H1 (cell line): Measurements from ENCODE around the gene ALKAL2. TPM values are rescaled to one million over a fixed set of nuclear protein-coding genes. Genes with fewer than 3 reads are reported as not detected.

ENCODE experiments used
- CTCF ChIA-PET: fragments of 300-600 bp; sonication (Branson Sonifier 250); formaldehyde crosslinking; loops from one replicate; lab custom pipeline; 2021; ENCODE audit not compliant: partially characterized antibody; lab: Charles Lee
- POLR2A ChIA-PET: fragments of 300-600 bp; sonication (Branson Sonifier 250); formaldehyde crosslinking; loops from one replicate; lab custom pipeline; 2021; ENCODE audit warnings: inconsistent platforms; ENCODE audit not compliant: partially characterized antibody; lab: Charles Lee
- DNase-seq, 2 experiments: peaks; one replicate each; pipeline versions ENCODE4 v3.0.0 to v3.0.0-alpha.2; 2010 to 2022; ENCODE audit warnings: low spot score in 2 of 2, low read depth in 1 of 2, mixed read lengths in 1 of 2
- FAIRE-seq: peaks from 2 replicates; lab custom pipeline; 2011; peaks lifted over from hg19 to GRCh38; lab: Jason Lieb, UNC
- H2AFZ ChIP-seq: 2 replicates; pipeline ENCODE4 v1.8.1; 2012; ENCODE audit warnings: low read length, inconsistent platforms
- H2AK5ac ChIP-seq: 2 replicates; pipeline ENCODE4 v1.6.1; 2013; ENCODE audit warnings: low read depth, low read length
- H2BK120ac ChIP-seq: replicated peaks from 2 replicates; pipeline ENCODE3; 2013; ENCODE audit warnings: low read depth, low read length, inconsistent platforms
- H2BK12ac ChIP-seq: 2 replicates; pipeline ENCODE4 v1.6.1; 2013; ENCODE audit warnings: low read depth, low read length
- H2BK15ac ChIP-seq: 2 replicates; pipeline ENCODE4 v1.6.1; 2013; ENCODE audit warnings: low read length
- H2BK20ac ChIP-seq: 2 replicates; pipeline ENCODE4 v1.6.1; 2013; ENCODE audit warnings: low read length
- H2BK5ac ChIP-seq: 2 replicates; pipeline ENCODE4 v1.6.1; 2013; ENCODE audit warnings: low read depth, low read length
- H3K14ac ChIP-seq: 2 replicates; pipeline ENCODE4 v1.6.1; 2013; ENCODE audit warnings: inconsistent platforms; ENCODE audit not compliant: insufficient read length
- H3K18ac ChIP-seq: 2 replicates; pipeline ENCODE4 v1.6.1; 2013; ENCODE audit warnings: low read length; ENCODE audit errors: extremely low read depth
- H3K23ac ChIP-seq: 2 replicates; pipeline ENCODE4 v1.6.1; 2013; ENCODE audit warnings: inconsistent platforms; ENCODE audit not compliant: insufficient read length
- H3K23me2 ChIP-seq: 2 replicates; pipeline ENCODE4 v1.6.1; 2013; ENCODE audit warnings: low read depth, low read length
- H3K27ac ChIP-seq: 2 replicates; pipeline ENCODE4 v1.6.1; 2011; ENCODE audit warnings: low read depth, low read length, inconsistent platforms
- H3K27me3 ChIP-seq, 4 experiments: replicated peaks in 1 of 4; 1 replicate in 1 of 4; 2 replicates in 3 of 4; pipeline versions ENCODE4 v1.6.1 to v1.8.1; 2011 to 2013; ENCODE audit warnings: low read length in 3 of 4, mild to moderate bottlenecking in 3 of 4, inconsistent platforms in 2 of 4, mixed read lengths in 2 of 4, moderate library complexity in 1 of 4; ENCODE audit not compliant: control insufficient read depth in 3 of 4, insufficient read depth in 3 of 4; ENCODE audit errors: extremely low read depth in 1 of 4
- H3K36me3 ChIP-seq, 4 experiments: 2 replicates each; pipeline versions ENCODE4 v1.6.1 to v1.8.1; 2011 to 2013; ENCODE audit warnings: mild to moderate bottlenecking in 4 of 4, low read length in 3 of 4, moderate library complexity in 2 of 4, control low read depth in 1 of 4, inconsistent platforms in 1 of 4; ENCODE audit not compliant: insufficient read depth in 4 of 4, control insufficient read depth in 2 of 4
- H3K4ac ChIP-seq: replicated peaks from 2 replicates; pipeline ENCODE3; 2013; ENCODE audit warnings: low read length, low read depth, mixed read lengths, inconsistent platforms; ENCODE audit not compliant: insufficient read length
- H3K4me1 ChIP-seq, 4 experiments: replicated peaks in 1 of 4; 1 replicate in 1 of 4; 2 replicates in 3 of 4; pipeline versions ENCODE4 v1.6.1 to v1.8.1; 2011 to 2013; ENCODE audit warnings: low read length in 3 of 4, inconsistent platforms in 2 of 4, mixed read lengths in 1 of 4; ENCODE audit not compliant: insufficient read depth in 4 of 4, control insufficient read depth in 3 of 4
- H3K4me2 ChIP-seq, 2 experiments: 2 replicates each; pipeline versions ENCODE4 v1.6.1 to v1.8.1; 2011 to 2013; ENCODE audit warnings: low read depth in 2 of 2, low read length in 2 of 2, control low read depth in 1 of 2, inconsistent platforms in 1 of 2, mild to moderate bottlenecking in 1 of 2; ENCODE audit not compliant: insufficient read depth in 1 of 2
- H3K4me3 ChIP-seq, 4 experiments: fragments of 200-600, 300-600 bp in 1 of 4; sonication (generic), shearing (Covaris generic), sonication (Bioruptor Twin) in 1 of 4; 2 replicates each; pipeline versions ENCODE4 v1.5.1 to v1.8.1; 2011 to 2016; ENCODE audit warnings: low read length in 4 of 4, low read depth in 3 of 4, control low read depth in 2 of 4, inconsistent platforms in 2 of 4, mild to moderate bottlenecking in 2 of 4, mixed read lengths in 1 of 4, moderate library complexity in 1 of 4; ENCODE audit not compliant: insufficient read depth in 2 of 4; ENCODE audit errors: extremely low read depth in 1 of 4
- H3K56ac ChIP-seq: replicated peaks from 2 replicates; pipeline ENCODE3; 2013; ENCODE audit warnings: low read depth, mild to moderate bottlenecking, mixed read lengths, low read length, inconsistent platforms; ENCODE audit not compliant: insufficient read length
- H3K79me1 ChIP-seq: 2 replicates; pipeline ENCODE4 v1.6.1; 2013; ENCODE audit warnings: low read depth, low read length, control low read depth
- H3K79me2 ChIP-seq, 2 experiments: 2 replicates each; pipeline versions ENCODE4 v1.6.1 to v1.8.1; 2012 to 2013; ENCODE audit warnings: low read length in 2 of 2, mild to moderate bottlenecking in 2 of 2, inconsistent platforms in 1 of 2; ENCODE audit not compliant: insufficient read depth in 2 of 2, control insufficient read depth in 1 of 2
- H3K9ac ChIP-seq, 4 experiments: replicated peaks in 1 of 4; 1 replicate in 1 of 4; 2 replicates in 3 of 4; pipeline versions ENCODE4 v1.6.1 to v1.8.1; 2011 to 2013; ENCODE audit warnings: low read depth in 3 of 4, low read length in 3 of 4, control low read depth in 2 of 4, mild to moderate bottlenecking in 2 of 4, moderate library complexity in 2 of 4, inconsistent platforms in 1 of 4; ENCODE audit errors: extremely low read depth in 1 of 4
- H3K9me3 ChIP-seq, 2 experiments: 2 replicates each; pipeline versions ENCODE4 v1.6.1 to v1.8.1; 2012 to 2013; ENCODE audit warnings: mild to moderate bottlenecking in 2 of 2, moderate library complexity in 2 of 2, control low read depth in 1 of 2, inconsistent platforms in 1 of 2, low read depth in 1 of 2, low read length in 1 of 2, mixed read lengths in 1 of 2; ENCODE audit not compliant: insufficient read depth in 2 of 2
- H4K20me1 ChIP-seq, 2 experiments: replicated peaks in 1 of 2; 2 replicates each; pipeline versions ENCODE3 to v1.8.1; 2011 to 2013; ENCODE audit warnings: inconsistent platforms in 2 of 2, low read length in 2 of 2, mild to moderate bottlenecking in 1 of 2; ENCODE audit not compliant: insufficient read depth in 2 of 2, control insufficient read depth in 1 of 2
- H4K5ac ChIP-seq: 2 replicates; pipeline ENCODE4 v1.6.1; 2013; ENCODE audit warnings: low read length, low read depth, mixed read lengths, inconsistent platforms; ENCODE audit not compliant: insufficient read length
- H4K8ac ChIP-seq: 2 replicates; pipeline ENCODE4 v1.8.0; 2013; ENCODE audit warnings: mild to moderate bottlenecking, moderate library complexity, low read length, inconsistent platforms; ENCODE audit not compliant: insufficient read depth; ENCODE audit errors: extremely low read depth
- H4K91ac ChIP-seq: replicated peaks from 2 replicates; pipeline ENCODE3; 2013; ENCODE audit warnings: low read length, mixed read lengths, inconsistent platforms; ENCODE audit not compliant: insufficient read length
- CHD2 ChIP-seq: IDR thresholded peaks from 2 replicates; pipeline ENCODE4 v1.6.1; 2012; ENCODE audit warnings: low read length, improper control_type of control experiment
- EGR1 ChIP-seq: IDR thresholded peaks from 2 replicates; pipeline ENCODE4 v1.6.1; 2011; ENCODE audit warnings: low read depth, low read length, borderline replicate concordance
- EP300 ChIP-seq, 2 experiments: IDR thresholded peaks; 1 replicate in 1 of 2; 2 replicates in 1 of 2; pipeline ENCODE4 v1.6.1; 2011 to 2012; ENCODE audit warnings: low read depth in 2 of 2, low read length in 2 of 2, mild to moderate bottlenecking in 2 of 2, borderline replicate concordance in 1 of 2, inconsistent platforms in 1 of 2, moderate library complexity in 1 of 2
- GTF2F1 ChIP-seq: IDR thresholded peaks from 2 replicates; pipeline ENCODE4 v1.6.1; 2012; ENCODE audit warnings: low read depth, low read length, improper control_type of control experiment, borderline replicate concordance
- JUN ChIP-seq: IDR thresholded peaks from 2 replicates; pipeline ENCODE4 v1.6.1; 2011; ENCODE audit warnings: low read depth, mild to moderate bottlenecking, improper control_type of control experiment, low read length
- KDM1A ChIP-seq: fragments of 200-600, 300-600 bp; sonication (generic); IDR thresholded peaks from 2 replicates; pipeline ENCODE4 v1.7.1; 2016; ENCODE audit warnings: mild to moderate bottlenecking, low read length, borderline replicate concordance
- POU5F1 ChIP-seq: IDR thresholded peaks from 2 replicates; pipeline ENCODE4 v1.6.1; 2011; ENCODE audit warnings: low read depth, mild to moderate bottlenecking, low read length, moderate library complexity
- RAD21 ChIP-seq, 2 experiments: IDR thresholded peaks in 1 of 2; conservative IDR thresholded peaks in 1 of 2; 2 replicates each; pipeline ENCODE4 v1.6.1; 2011; ENCODE audit warnings: low read depth in 2 of 2, low read length in 2 of 2, improper control_type of control experiment in 1 of 2, inconsistent platforms in 1 of 2, mild to moderate bottlenecking in 1 of 2, moderate library complexity in 1 of 2
- SP2 ChIP-seq: IDR thresholded peaks from 2 replicates; pipeline ENCODE4 v1.6.1; 2012; ENCODE audit warnings: mild to moderate bottlenecking, low read length, inconsistent platforms
- SP4 ChIP-seq: IDR thresholded peaks from 2 replicates; pipeline ENCODE4 v1.6.1; 2012; ENCODE audit warnings: low read length, inconsistent platforms
- SRF ChIP-seq: IDR thresholded peaks from 2 replicates; pipeline ENCODE4 v1.6.1; 2011; ENCODE audit warnings: mild to moderate bottlenecking, low read depth, low read length, moderate library complexity
- YY1 ChIP-seq: IDR thresholded peaks from 2 replicates; pipeline ENCODE4 v1.6.1; 2011; ENCODE audit warnings: low read depth, mild to moderate bottlenecking, low read length
- WGBS, 2 experiments: shearing (Covaris generic) in 1 of 2; methylation state at CpG; one replicate each; pipeline versions ENCODE4 v1.1.6 to v1.1.7; 2013 to 2015; ENCODE audit warnings: low lambda C conversion rate in 2 of 2, mixed read lengths in 2 of 2, inconsistent platforms in 1 of 2, low coverage in 1 of 2, missing lambda C conversion rate in 1 of 2; ENCODE audit not compliant: insufficient replicate concordance in 2 of 2, insufficient coverage in 1 of 2, insufficient read length in 1 of 2; ENCODE audit errors: extremely low coverage in 1 of 2, missing lambda C conversion rate in 1 of 2; 5-methylcytosine and 5-hydroxymethylcytosine counted together
- polyA plus RNA-seq, 7 experiments: library from polyadenylated mRNA; depleted of rRNA in 3 of 7; stranded (reverse) in 5 of 7; unstranded in 2 of 7; fragments of >200 nt in 5 of 7; fragments of 200-250 nt in 2 of 7; gene quantifications; 1 replicate in 5 of 7; 2 replicates in 1 of 7; 4 replicates in 1 of 7; pipeline versions ENCODE4 v1.2.1 to v1.2.3, GENCODE V29; 2011 to 2013; ENCODE audit warnings: missing spikeins in 2 of 7, mixed read lengths in 2 of 7
- total RNA-seq: library from RNA; stranded (reverse); fragmentation: NEBNext Ultra II Directional; extraction: Animal tissue kit (Norgen Biotek cat#: 25700); gene quantifications from 2 replicates; pipeline ENCODE4 v1.2.1, GENCODE V29; 2021

ALKAL2 gene
- total and polyA plus RNA-seq, 2 of the 8 experiments (the other 6 are each of a cell fraction or from before 2014, with no cell fraction given) = 4.6 to 11.5 TPM

- ChIA-PET CTCF (no interaction called here), POLR2A (interaction anchor here (1.0 to 1.4 kb wide), 4 partner anchors 10 to 15 kb away, joined by 3 to 4 read pairs (median 3); no protein-coding TSS in a partner anchor)
- H3K4me2 ChIP-seq = no peak overlapping the region
- peaks cover 2 to 31% (median 9%) of the 10 kb centered on the region in 4 experiments; a peak in 6 of 8 replicates for H3K36me3 ChIP-seq
- DNase-seq = no peak
- no peak overlapping the region for H2BK15ac ChIP-seq
- no peak for TF ChIP-seq EP300 (IDR thresholded peaks at IDR 0.05; ENCODE audit: borderline replicate concordance in 1 of 2, low read depth in 2 of 2, low read length in 2 of 2)
- no peak for TF ChIP-seq GTF2F1
- no peak for TF ChIP-seq SP2
- no peak for TF ChIP-seq POU5F1
- no peak for TF ChIP-seq YY1
- TF ChIP-seq KDM1A = no peak
- no peak for TF ChIP-seq SP4
- no peak for TF ChIP-seq RAD21 (IDR thresholded peaks at IDR 0.05 in 1 of 2, conservative IDR thresholded peaks at IDR 0.05 in 1 of 2; ENCODE audit: low read depth in 2 of 2, low read length in 2 of 2)
- TF ChIP-seq CHD2 = no peak
- no peak for TF ChIP-seq SRF
- no peak for TF ChIP-seq JUN
- TF ChIP-seq EGR1 = no peak
- H3K79me2 ChIP-seq = peaks cover 39 to 100% of the 10 kb centered on the region in 2 experiments
- H2BK120ac ChIP-seq = no peak overlapping the region
- H3K56ac ChIP-seq = no peak overlapping the region
- H2AFZ ChIP-seq = no peak overlapping the region
- H3K9me3 ChIP-seq = no peaks in the 10 kb centered on the region
- H3K4me1 ChIP-seq = peaks cover 0 to 3% (median 0%) of the 10 kb centered on the region in 4 experiments; a peak in 3 of 7 replicates
- H3K4ac ChIP-seq = peak overlapping the region; percentile 54
- H4K91ac ChIP-seq = no peak overlapping the region
- H3K27me3 ChIP-seq = no peaks in the 10 kb centered on the region
- H3K9ac ChIP-seq = no peak overlapping the region
- no peak overlapping the region for H3K27ac ChIP-seq
- H3K79me1 ChIP-seq = peaks cover 16% of the 10 kb centered on the region
- H3K4me3 ChIP-seq = no peak overlapping the region
- H3K14ac ChIP-seq = no peak overlapping the region
- no peak overlapping the region for H2BK20ac ChIP-seq
- no peak overlapping the region for H4K8ac ChIP-seq
- H2BK12ac ChIP-seq = no peak overlapping the region
- no peak overlapping the region for H2BK5ac ChIP-seq
- peaks cover 28 to 39% of the 10 kb centered on the region in 2 experiments for H4K20me1 ChIP-seq
- H2AK5ac ChIP-seq = no peak overlapping the region
- no peak for FAIRE-seq
- no peaks in the 10 kb centered on the region; the same call in 1 of the 2 replicates for H3K23me2 ChIP-seq
- H3K18ac ChIP-seq = no peak overlapping the region
- 93% methylated on average over 4 of the region's 4 CpGs; no CpG with 5 or more reads in 1 of the 2 experiments for WGBS, 2 experiments
- no peak overlapping the region for H3K23ac ChIP-seq
- H4K5ac ChIP-seq = no peak overlapping the region
Measured at GRCh38 chr2:270861-271260, 17.0 kb downstream of the ALKAL2 start.
